HCT116 (cell line): ENCODE results near the gene TALDO1. TPM values are rescaled to one million over a fixed set of nuclear protein-coding genes. Genes with fewer than 3 reads are reported as not detected.
A peak's percentile ranks its signal among the peaks of the same experiment; 100 is the strongest.

ENCODE experiments used
- ATAC-seq: fragments of 200-7000 bp; cut with Tn5 transposase; 2 replicates; pipeline ENCODE4 v1.9.1; 2020; ENCODE audit warnings: mild to moderate bottlenecking, moderate library complexity
- BruUV-seq: library from RNA; stranded (reverse); fragments of 400-500 nt; replicated peaks from 2 replicates; lab custom pipeline; 2021; lab: Mats Ljungman, UMichigan
- CTCF ChIA-PET: fragments of 300-600 bp; sonication (Branson Sonifier 250); formaldehyde crosslinking; loops from one replicate; lab custom pipeline; 2021; ENCODE audit warnings: antibody characterized with exemption; lab: Charles Lee
- POLR2A ChIA-PET: fragments of 300-600, 350-600 bp; sonication (Branson Sonifier 250); formaldehyde crosslinking; loops from one replicate; lab custom pipeline; 2021; ENCODE audit warnings: antibody characterized with exemption; lab: Charles Lee
- RAD21 ChIA-PET, 2 experiments: fragments of 300-600 bp; sonication (Branson Sonifier 250); formaldehyde crosslinking; loops; one replicate each; lab custom pipeline; 2023; ENCODE audit warnings: low total read pairs in 2 of 2; ENCODE audit not compliant: uncharacterized antibody in 2 of 2, unreplicated experiment in 2 of 2, low non-redundant PET in 1 of 2; lab: Charles Lee
- DNase-seq: peaks from one replicate; pipeline ENCODE4 v3.0.0-alpha.2; 2010; ENCODE audit warnings: low read depth, low spot score
- H2AFZ ChIP-seq: fragments of 200-600 bp; shearing (Covaris generic), sonication (generic); 2 replicates; pipeline ENCODE4 v1.6.1; 2017; ENCODE audit warnings: low read depth, mixed run types, mixed read lengths, antibody characterized with exemption, low read length; ENCODE audit not compliant: poor library complexity, severe bottlenecking
- H3K27ac ChIP-seq: 2 replicates; pipeline ENCODE4 v1.5.1; 2012; ENCODE audit warnings: low read depth, low read length
- H3K27me3 ChIP-seq: fragments of 200-600 bp; sonication (generic); 2 replicates; pipeline ENCODE4 v1.6.1; 2016; ENCODE audit warnings: mixed run types, low read length, mixed read lengths; ENCODE audit not compliant: insufficient read depth
- H3K36me3 ChIP-seq, 2 experiments: fragments of 200-500 bp in 1 of 2; fragments of 200-600 bp in 1 of 2; sonication (Bioruptor generic) in 1 of 2; sonication (generic) in 1 of 2; 2 replicates each; pipeline versions ENCODE4 v1.5.1 to v1.6.1; 2014 to 2016; ENCODE audit warnings: low read length in 2 of 2, inconsistent platforms in 1 of 2, mixed read lengths in 1 of 2, mixed run types in 1 of 2; ENCODE audit not compliant: insufficient read depth in 2 of 2, control insufficient read depth in 1 of 2
- H3K4me1 ChIP-seq, 2 experiments: fragments of 200-600 bp in 1 of 2; sonication (generic) in 1 of 2; 2 replicates each; pipeline versions ENCODE4 v1.5.1 to v1.6.1; 2012 to 2017; ENCODE audit warnings: low read length in 2 of 2, inconsistent platforms in 1 of 2, mild to moderate bottlenecking in 1 of 2, mixed read lengths in 1 of 2, mixed run types in 1 of 2, moderate library complexity in 1 of 2; ENCODE audit not compliant: insufficient read depth in 2 of 2, control insufficient read depth in 1 of 2
- H3K4me2 ChIP-seq: fragments of 200-600 bp; sonication (generic); 2 replicates; pipeline ENCODE4 v1.6.1; 2017; ENCODE audit warnings: mixed run types, low read length, mixed read lengths
- H3K4me3 ChIP-seq, 2 experiments: fragments of 200-600 bp in 1 of 2; sonication (generic) in 1 of 2; replicated peaks in 1 of 2; 2 replicates each; pipeline ENCODE4 v1.5.1; 2011 to 2016; ENCODE audit warnings: low read length in 2 of 2, control low read depth in 1 of 2, low read depth in 1 of 2, mild to moderate bottlenecking in 1 of 2, mixed read lengths in 1 of 2, mixed run types in 1 of 2
- H3K79me2 ChIP-seq: fragments of 200-600 bp; sonication (generic); 2 replicates; pipeline ENCODE4 v1.6.1; 2017; ENCODE audit warnings: mild to moderate bottlenecking, mixed run types, low read length, moderate library complexity, mixed read lengths; ENCODE audit not compliant: insufficient read depth
- H3K9ac ChIP-seq: fragments of 200-600 bp; sonication (generic); 2 replicates; pipeline ENCODE4 v1.6.1; 2016; ENCODE audit warnings: low read length, mixed read lengths
- H3K9me2 ChIP-seq: fragments of 200-600 bp; sonication (generic), shearing (Covaris generic); 2 replicates; pipeline ENCODE4 v1.6.1; 2017; ENCODE audit warnings: mixed run types, mild to moderate bottlenecking, moderate library complexity; ENCODE audit not compliant: insufficient read depth
- H3K9me3 ChIP-seq, 2 experiments: fragments of 200-500 bp in 1 of 2; fragments of 200-600 bp in 1 of 2; sonication (Bioruptor generic) in 1 of 2; sonication (generic) in 1 of 2; 2 replicates each; pipeline ENCODE4 v1.6.1; 2014 to 2017; ENCODE audit warnings: low read length in 2 of 2, mixed read lengths in 2 of 2, inconsistent platforms in 1 of 2, low read depth in 1 of 2, mild to moderate bottlenecking in 1 of 2, mixed run types in 1 of 2, moderate library complexity in 1 of 2; ENCODE audit not compliant: control insufficient read depth in 1 of 2, insufficient read depth in 1 of 2
- H4K20me1 ChIP-seq: fragments of 200-600 bp; sonication (generic), shearing (Covaris generic); 2 replicates; pipeline ENCODE4 v1.6.1; 2017; ENCODE audit warnings: mixed run types, mild to moderate bottlenecking, moderate library complexity; ENCODE audit not compliant: insufficient read depth
- CEBPB ChIP-seq: IDR thresholded peaks from 2 replicates; pipeline ENCODE4 v1.6.1; 2012; ENCODE audit warnings: low read depth
- EGR1 ChIP-seq: IDR thresholded peaks from 2 replicates; pipeline ENCODE4 v1.6.1; 2012; ENCODE audit warnings: low read depth
- ELF1 ChIP-seq: IDR thresholded peaks from 2 replicates; pipeline ENCODE4 v1.6.1; 2012; ENCODE audit warnings: low read depth, borderline replicate concordance
- EZH2 ChIP-seq: fragments of 200-600 bp; sonication (generic); IDR thresholded peaks from 2 replicates; pipeline ENCODE4 v1.6.1; 2017; ENCODE audit warnings: antibody characterized with exemption, mixed run types
- FOSL1 ChIP-seq: IDR thresholded peaks from 2 replicates; pipeline ENCODE4 v1.6.1; 2012; ENCODE audit warnings: low read depth
- JUND ChIP-seq: IDR thresholded peaks from 2 replicates; pipeline ENCODE4 v1.6.1; 2012
- POLR2A ChIP-seq: IDR thresholded peaks from 2 replicates; pipeline ENCODE4 v1.7.0; 2011; ENCODE audit warnings: borderline replicate concordance; ENCODE audit not compliant: insufficient read depth, insufficient read length; ENCODE audit errors: extremely low read depth
- POLR2AphosphoS5 ChIP-seq: IDR thresholded peaks from 2 replicates; pipeline ENCODE4 v1.6.1; 2011; ENCODE audit warnings: mild to moderate bottlenecking, low read depth, low read length, moderate library complexity
- RAD21 ChIP-seq: IDR thresholded peaks from 2 replicates; pipeline ENCODE4 v1.6.1; 2012; ENCODE audit warnings: low read depth, mild to moderate bottlenecking
- REST ChIP-seq: IDR thresholded peaks from 2 replicates; pipeline ENCODE4 v1.6.1; 2012; ENCODE audit warnings: low read depth
- SIN3A ChIP-seq: IDR thresholded peaks from 2 replicates; pipeline ENCODE4 v1.6.1; 2012; ENCODE audit warnings: low read depth
- ZFX ChIP-seq: fragments of 450-650 bp; IDR thresholded peaks from 2 replicates; pipeline ENCODE4 v1.6.1; 2017
- ZNF274 ChIP-seq: fragments of 200-500 bp; sonication (Bioruptor generic); IDR thresholded peaks from 2 replicates; pipeline ENCODE4 v1.6.1; 2014; ENCODE audit warnings: mild to moderate bottlenecking, low read depth, low read length, inconsistent platforms
- intact Hi-C: fragments of 100-400 bp; cut with micrococcal nuclease; formaldehyde crosslinking; loops from 2 replicates; pipeline ENCODE4 v1.10.0; 2022
- total RNA-seq: library from RNA; stranded (reverse); gene quantifications from one replicate; pipeline ENCODE4 v1.2.1, GENCODE V29; 2021; ENCODE audit not compliant: unreplicated experiment
- TF ChIP-seq, protein P1 (sequence below): IDR thresholded peaks from 2 replicates; pipeline ENCODE4 v1.6.1; 2012
- TF ChIP-seq, protein P2 (sequence below), 3 experiments: fragments of 200-600 bp in 1 of 3; sonication (generic) in 1 of 3; IDR thresholded peaks in 2 of 3; conservative IDR thresholded peaks in 1 of 3; 2 replicates each; pipeline ENCODE4 v1.5.1; 2012 to 2017; ENCODE audit warnings: low read depth in 2 of 3, low read length in 2 of 3, antibody characterized with exemption in 1 of 3, borderline replicate concordance in 1 of 3, control low read depth in 1 of 3, mild to moderate bottlenecking in 1 of 3, mixed read lengths in 1 of 3, mixed run types in 1 of 3, moderate library complexity in 1 of 3; ENCODE audit not compliant: insufficient read depth in 1 of 3

The TALDO1 gene
- total RNA-seq, 1 experiment from 2014 or later, result 242 TPM

GRCh38 chr11:762421-763072, 15.3 kb downstream of the TALDO1 start:
- peak overlapping the region; percentile 93 for H3K27ac ChIP-seq
- peaks cover 34 to 56% of the 10 kb centered on the region in 2 experiments for H3K36me3 ChIP-seq
- ATAC-seq, result peak; percentile 82
- RAD21 ChIA-PET, result no interaction called here
- intact Hi-C loops, result no loop called here
- H2AFZ ChIP-seq, result no peak overlapping the region
- H3K4me2 ChIP-seq, result peak overlapping the region; percentile 94
- H4K20me1 ChIP-seq, result peaks cover 5% of the 10 kb centered on the region; the same call in 1 of the 2 replicates
- no peaks in the 10 kb centered on the region for H3K27me3 ChIP-seq
- CTCF ChIA-PET, result interaction anchor here (1.1 to 1.9 kb wide), 6 partner anchors 12 to 205 kb away, joined by 3 to 10 read pairs (median 4); partner anchors contain the start of gene TALDO1
- H3K9me3 ChIP-seq, result no peaks in the 10 kb centered on the region
- DNase-seq, result peak; percentile 72
- H3K4me3 ChIP-seq, result peak overlapping the region; percentile 12 to 50; a peak in 3 of 4 replicates
- POLR2A ChIA-PET, result interaction anchor here (0.6 to 2.5 kb wide), 4 partner anchors 12 to 35 kb away, joined by 3 to 9 read pairs (median 4); no protein-coding TSS in a partner anchor
- no peaks in the 10 kb centered on the region for H3K9me2 ChIP-seq
- no TSS peak for BruUV-seq
- peaks cover 11% of the 10 kb centered on the region; the same call in 1 of the 2 replicates for H3K79me2 ChIP-seq
- peak overlapping the region; percentile 82 for H3K9ac ChIP-seq
- peaks cover 20 to 48% of the 10 kb centered on the region in 2 experiments for H3K4me1 ChIP-seq
- TF ChIP-seq ELF1 (no peak), FOSL1 (no peak), SIN3A (peak; percentile 52; the same call in 1 of the 2 replicates), CEBPB (no peak; the same call in 1 of the 2 replicates), JUND (peak; percentile 48; the same call in 1 of the 2 replicates), EGR1 (peak; percentile 49; the same call in 1 of the 2 replicates), ZFX (no peak), POLR2AphosphoS5 (peak; percentile 37; the same call in 1 of the 2 replicates), RAD21 (peak; percentile 70), REST (no peak), POLR2A (no peak), ZNF274 (no peak), EZH2 (no peak)
- TF ChIP-seq, protein P1, sequence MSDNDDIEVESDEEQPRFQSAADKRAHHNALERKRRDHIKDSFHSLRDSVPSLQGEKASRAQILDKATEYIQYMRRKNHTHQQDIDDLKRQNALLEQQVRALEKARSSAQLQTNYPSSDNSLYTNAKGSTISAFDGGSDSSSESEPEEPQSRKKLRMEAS, result peak; percentile 89
- TF ChIP-seq, protein P2, sequence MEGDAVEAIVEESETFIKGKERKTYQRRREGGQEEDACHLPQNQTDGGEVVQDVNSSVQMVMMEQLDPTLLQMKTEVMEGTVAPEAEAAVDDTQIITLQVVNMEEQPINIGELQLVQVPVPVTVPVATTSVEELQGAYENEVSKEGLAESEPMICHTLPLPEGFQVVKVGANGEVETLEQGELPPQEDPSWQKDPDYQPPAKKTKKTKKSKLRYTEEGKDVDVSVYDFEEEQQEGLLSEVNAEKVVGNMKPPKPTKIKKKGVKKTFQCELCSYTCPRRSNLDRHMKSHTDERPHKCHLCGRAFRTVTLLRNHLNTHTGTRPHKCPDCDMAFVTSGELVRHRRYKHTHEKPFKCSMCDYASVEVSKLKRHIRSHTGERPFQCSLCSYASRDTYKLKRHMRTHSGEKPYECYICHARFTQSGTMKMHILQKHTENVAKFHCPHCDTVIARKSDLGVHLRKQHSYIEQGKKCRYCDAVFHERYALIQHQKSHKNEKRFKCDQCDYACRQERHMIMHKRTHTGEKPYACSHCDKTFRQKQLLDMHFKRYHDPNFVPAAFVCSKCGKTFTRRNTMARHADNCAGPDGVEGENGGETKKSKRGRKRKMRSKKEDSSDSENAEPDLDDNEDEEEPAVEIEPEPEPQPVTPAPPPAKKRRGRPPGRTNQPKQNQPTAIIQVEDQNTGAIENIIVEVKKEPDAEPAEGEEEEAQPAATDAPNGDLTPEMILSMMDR (IDR thresholded peaks at IDR 0.05 in 2 of 3, conservative IDR thresholded peaks at IDR 0.05 in 1 of 3; ENCODE audit: borderline replicate concordance in 1 of 3, insufficient read depth in 1 of 3, low read depth in 2 of 3, low read length in 2 of 3), result peak; percentile 61 to 90 (median 67)
